ENCODE results near the gene CDK18.

DNA sequence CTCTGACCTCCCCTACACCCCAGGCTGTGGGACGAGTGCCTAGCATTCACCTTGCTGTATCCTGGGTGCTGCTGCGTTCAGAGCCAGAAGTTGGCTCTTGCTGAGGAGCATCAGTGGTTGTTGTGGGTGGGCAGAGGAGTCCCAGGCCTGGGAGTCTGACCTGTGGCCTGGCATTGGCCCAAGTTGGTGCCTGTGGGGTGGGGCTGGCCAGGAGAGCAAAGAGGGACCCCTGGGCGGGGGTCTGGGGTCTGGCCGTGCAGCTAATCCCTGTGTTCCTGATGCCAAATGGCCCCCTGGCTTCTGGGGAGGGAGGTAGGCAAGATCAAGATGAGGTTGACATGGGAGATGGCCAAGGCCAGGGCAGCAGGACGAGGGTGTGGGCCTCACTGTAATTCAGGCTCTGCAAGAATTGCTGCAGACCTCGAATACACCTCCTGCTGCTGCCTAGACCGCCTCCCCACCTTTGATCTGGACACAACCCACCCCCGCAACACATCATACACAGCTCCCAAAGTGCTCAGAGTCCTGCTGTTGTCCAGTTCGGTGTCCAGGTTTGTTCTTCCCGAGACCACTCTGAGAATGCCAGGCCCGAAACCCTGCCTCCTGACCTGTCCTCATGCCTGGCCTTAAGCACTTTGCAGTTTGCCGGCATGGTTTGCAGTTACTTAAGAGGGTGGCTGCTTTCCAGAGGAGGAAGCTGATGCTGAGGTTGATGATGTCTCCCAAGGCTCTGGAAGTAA lies 28.7 kb downstream of the CDK18 start:
- TF ChIP-seq, protein P1, sequence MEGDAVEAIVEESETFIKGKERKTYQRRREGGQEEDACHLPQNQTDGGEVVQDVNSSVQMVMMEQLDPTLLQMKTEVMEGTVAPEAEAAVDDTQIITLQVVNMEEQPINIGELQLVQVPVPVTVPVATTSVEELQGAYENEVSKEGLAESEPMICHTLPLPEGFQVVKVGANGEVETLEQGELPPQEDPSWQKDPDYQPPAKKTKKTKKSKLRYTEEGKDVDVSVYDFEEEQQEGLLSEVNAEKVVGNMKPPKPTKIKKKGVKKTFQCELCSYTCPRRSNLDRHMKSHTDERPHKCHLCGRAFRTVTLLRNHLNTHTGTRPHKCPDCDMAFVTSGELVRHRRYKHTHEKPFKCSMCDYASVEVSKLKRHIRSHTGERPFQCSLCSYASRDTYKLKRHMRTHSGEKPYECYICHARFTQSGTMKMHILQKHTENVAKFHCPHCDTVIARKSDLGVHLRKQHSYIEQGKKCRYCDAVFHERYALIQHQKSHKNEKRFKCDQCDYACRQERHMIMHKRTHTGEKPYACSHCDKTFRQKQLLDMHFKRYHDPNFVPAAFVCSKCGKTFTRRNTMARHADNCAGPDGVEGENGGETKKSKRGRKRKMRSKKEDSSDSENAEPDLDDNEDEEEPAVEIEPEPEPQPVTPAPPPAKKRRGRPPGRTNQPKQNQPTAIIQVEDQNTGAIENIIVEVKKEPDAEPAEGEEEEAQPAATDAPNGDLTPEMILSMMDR (conservative IDR thresholded peaks at IDR 0.05; ENCODE audit: low read depth, low read length) = no peak
- TF ChIP-seq EZH2 (IDR thresholded peaks at IDR 0.05; ENCODE audit: borderline replicate concordance, low read depth, low read length, poor library complexity, severe bottlenecking) = no peak
